CD4-positive, alpha-beta T cell (primary cell): ENCODE measurements around the gene SNCG. TPM values are rescaled to one million over a fixed set of nuclear protein-coding genes. Genes with fewer than 3 reads are reported as not detected.

Source experiments
- ATAC-seq: fragments of 200-7000 bp; cut with Tn5 transposase; one replicate; pipeline ENCODE4 v1.10.0; 2022; ENCODE audit warnings: mild to moderate bottlenecking; ENCODE audit not compliant: poor library complexity
- CTCF ChIA-PET: fragments of 350-600 bp; sonication (Branson Sonifier 250); formaldehyde crosslinking; loops from one replicate; lab custom pipeline; 2021; ENCODE audit warnings: antibody characterized with exemption, inconsistent platforms; lab: Charles Lee
- POLR2A ChIA-PET: fragments of 350-600 bp; sonication (Branson Sonifier 250); formaldehyde crosslinking; loops from one replicate; lab custom pipeline; 2021; ENCODE audit warnings: antibody characterized with exemption, inconsistent platforms; lab: Charles Lee
- DNase-seq, 14 experiments: peaks; one replicate each; pipeline ENCODE4 v3.0.0-alpha.2; 2013 to 2020; ENCODE audit warnings: mixed read lengths in 2 of 14
- H3K27ac ChIP-seq, 2 donors: one replicate each; pipeline versions ENCODE4 v1.5.1 to v1.7.0; 2013; ENCODE audit warnings: low read length in 2 of 2, low read depth in 1 of 2, mild to moderate bottlenecking in 1 of 2
- H3K27me3 ChIP-seq, 2 experiments: 1 replicate in 1 of 2; 2 replicates in 1 of 2; pipeline versions ENCODE4 v1.6.1 to v1.7.0; 2013; ENCODE audit warnings: low read length in 2 of 2, control low read depth in 1 of 2, mild to moderate bottlenecking in 1 of 2, moderate library complexity in 1 of 2; ENCODE audit not compliant: insufficient read depth in 2 of 2, control insufficient read depth in 1 of 2
- H3K36me3 ChIP-seq: one replicate; pipeline ENCODE4 v1.6.1; 2013; ENCODE audit warnings: low read length, control low read depth; ENCODE audit not compliant: insufficient read depth
- H3K4me1 ChIP-seq: one replicate; pipeline ENCODE4 v1.6.1; 2013; ENCODE audit warnings: low read length, control low read depth; ENCODE audit not compliant: insufficient read depth
- H3K4me3 ChIP-seq: one replicate; pipeline ENCODE4 v1.5.1; 2013; ENCODE audit warnings: mild to moderate bottlenecking, low read length, moderate library complexity
- H3K9me3 ChIP-seq, 2 experiments: 1 replicate in 1 of 2; 2 replicates in 1 of 2; pipeline versions ENCODE4 v1.6.1 to v1.7.0; 2013; ENCODE audit warnings: low read length in 2 of 2, mild to moderate bottlenecking in 2 of 2, control low read depth in 1 of 2, moderate library complexity in 1 of 2; ENCODE audit not compliant: control insufficient read depth in 1 of 2, insufficient read depth in 1 of 2
- H3K27ac Mint-ChIP-seq: one replicate; pipeline ENCODE4 v1.8.0; 2020; ENCODE audit warnings: mixed read lengths
- H3K27me3 Mint-ChIP-seq: one replicate; pipeline ENCODE4 v1.8.0; 2021; ENCODE audit warnings: mixed read lengths
- H3K36me3 Mint-ChIP-seq: one replicate; pipeline ENCODE4 v1.8.0; 2021; ENCODE audit warnings: low read depth, mixed read lengths
- H3K4me1 Mint-ChIP-seq: one replicate; pipeline ENCODE4 v1.8.0; 2021; ENCODE audit warnings: low read depth, mixed read lengths
- H3K4me3 Mint-ChIP-seq: one replicate; pipeline ENCODE4 v1.8.0; 2020; ENCODE audit warnings: mild to moderate bottlenecking, mixed read lengths
- H3K9me3 Mint-ChIP-seq: one replicate; pipeline ENCODE4 v1.8.0; 2020; ENCODE audit warnings: mixed read lengths
- intact Hi-C, 2 experiments: fragments of 100-400 bp; cut with DNase I in 1 of 2; cut with micrococcal nuclease in 1 of 2; formaldehyde crosslinking; loops; one replicate each; pipeline versions ENCODE4 v1.15.1 to v1.9.0; 2023 to 2025; cut with DNase I, micrococcal nuclease
- total RNA-seq, 174 experiments: library from RNA in 2 of 174; stranded (reverse) in 2 of 174; gene quantifications; one replicate each; pipeline ENCODE4 v1.2.3 and lab custom pipeline; 2021 to 2026
- TF ChIP-seq, protein P1 (sequence below): fragments of 200-600 bp; IDR thresholded peaks from one replicate; pipeline ENCODE4 v1.8.0; 2022; ENCODE audit warnings: antibody characterized with exemption, mild to moderate bottlenecking

The SNCG gene
- total RNA-seq, 2 experiments from 2014 or later: not detected

DNA sequence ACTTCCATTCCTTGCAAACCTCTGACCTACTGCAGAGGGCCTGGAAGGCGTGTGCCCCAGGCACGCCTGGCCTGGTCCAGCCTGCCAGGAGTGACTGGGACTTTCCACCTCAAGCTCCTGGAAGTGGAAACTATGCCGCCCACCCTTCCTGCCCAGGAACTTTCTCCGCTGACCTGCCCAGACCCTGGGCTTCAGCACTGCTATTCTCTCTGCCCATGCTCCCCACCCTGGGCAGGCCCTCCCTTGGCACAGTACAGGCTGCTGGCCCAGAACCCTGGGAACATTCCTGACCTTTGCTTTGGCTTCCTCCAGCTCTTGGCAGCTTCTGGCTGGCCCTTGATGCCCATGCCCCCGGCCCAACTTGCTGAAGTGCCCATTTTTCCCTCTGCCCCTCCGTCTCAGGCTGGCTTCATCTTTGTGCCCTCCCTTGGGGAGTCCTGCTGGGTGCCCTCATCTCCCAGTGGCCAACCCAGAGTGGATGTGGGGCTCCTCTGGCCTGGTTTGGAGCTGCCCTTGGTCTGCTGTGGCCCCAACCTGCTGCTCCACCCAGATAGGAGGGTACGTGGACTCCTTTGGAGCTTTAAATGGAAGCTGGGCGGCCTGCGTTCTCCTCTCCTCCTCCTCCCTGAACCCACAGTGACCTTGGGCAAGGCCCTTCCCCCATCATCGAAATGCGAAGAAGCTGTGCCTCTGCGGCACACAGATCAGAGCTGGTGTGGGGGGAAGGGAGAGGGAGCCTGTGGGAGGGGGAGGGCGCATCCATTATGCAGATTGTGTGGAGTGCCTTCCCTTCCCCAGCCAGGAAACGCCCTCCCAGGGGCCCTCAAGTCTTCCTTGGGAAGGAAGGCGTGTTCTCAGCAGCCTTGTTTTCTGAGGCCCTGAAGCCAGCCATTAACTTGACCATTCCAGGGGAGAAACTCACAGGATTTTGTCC lies 4.4 kb upstream of the SNCG start:
- H3K4me1 ChIP-seq: peaks cover 55% of the 10 kb centered on the region
- intact Hi-C loops: no loop called here
- no peak for DNase-seq
- ATAC-seq: no peak
- TF ChIP-seq, protein P1, sequence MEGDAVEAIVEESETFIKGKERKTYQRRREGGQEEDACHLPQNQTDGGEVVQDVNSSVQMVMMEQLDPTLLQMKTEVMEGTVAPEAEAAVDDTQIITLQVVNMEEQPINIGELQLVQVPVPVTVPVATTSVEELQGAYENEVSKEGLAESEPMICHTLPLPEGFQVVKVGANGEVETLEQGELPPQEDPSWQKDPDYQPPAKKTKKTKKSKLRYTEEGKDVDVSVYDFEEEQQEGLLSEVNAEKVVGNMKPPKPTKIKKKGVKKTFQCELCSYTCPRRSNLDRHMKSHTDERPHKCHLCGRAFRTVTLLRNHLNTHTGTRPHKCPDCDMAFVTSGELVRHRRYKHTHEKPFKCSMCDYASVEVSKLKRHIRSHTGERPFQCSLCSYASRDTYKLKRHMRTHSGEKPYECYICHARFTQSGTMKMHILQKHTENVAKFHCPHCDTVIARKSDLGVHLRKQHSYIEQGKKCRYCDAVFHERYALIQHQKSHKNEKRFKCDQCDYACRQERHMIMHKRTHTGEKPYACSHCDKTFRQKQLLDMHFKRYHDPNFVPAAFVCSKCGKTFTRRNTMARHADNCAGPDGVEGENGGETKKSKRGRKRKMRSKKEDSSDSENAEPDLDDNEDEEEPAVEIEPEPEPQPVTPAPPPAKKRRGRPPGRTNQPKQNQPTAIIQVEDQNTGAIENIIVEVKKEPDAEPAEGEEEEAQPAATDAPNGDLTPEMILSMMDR: no peak
- POLR2A ChIA-PET: interaction anchor here (1.3 kb wide), 1 partner anchor 13 kb away, joined by 4 read pairs; no protein-coding TSS in a partner anchor
- H3K27ac ChIP-seq: no peak overlapping the region
- H3K27me3 ChIP-seq: no peaks in the 10 kb centered on the region
- H3K36me3 ChIP-seq: no peaks in the 10 kb centered on the region
- Mint-ChIP-seq H3K9me3 (peaks cover 2% of the 10 kb centered on the region), H3K27me3 (no peaks in the 10 kb centered on the region), H3K36me3 (peaks cover 4% of the 10 kb centered on the region), H3K4me3 (no peak overlapping the region), H3K27ac (no peak overlapping the region), H3K4me1 (peaks cover 14% of the 10 kb centered on the region)
- CTCF ChIA-PET: no interaction called here
- H3K9me3 ChIP-seq: peaks cover 0 to 21% of the 10 kb centered on the region in 2 experiments
- H3K4me3 ChIP-seq: no peak overlapping the region

DNA sequence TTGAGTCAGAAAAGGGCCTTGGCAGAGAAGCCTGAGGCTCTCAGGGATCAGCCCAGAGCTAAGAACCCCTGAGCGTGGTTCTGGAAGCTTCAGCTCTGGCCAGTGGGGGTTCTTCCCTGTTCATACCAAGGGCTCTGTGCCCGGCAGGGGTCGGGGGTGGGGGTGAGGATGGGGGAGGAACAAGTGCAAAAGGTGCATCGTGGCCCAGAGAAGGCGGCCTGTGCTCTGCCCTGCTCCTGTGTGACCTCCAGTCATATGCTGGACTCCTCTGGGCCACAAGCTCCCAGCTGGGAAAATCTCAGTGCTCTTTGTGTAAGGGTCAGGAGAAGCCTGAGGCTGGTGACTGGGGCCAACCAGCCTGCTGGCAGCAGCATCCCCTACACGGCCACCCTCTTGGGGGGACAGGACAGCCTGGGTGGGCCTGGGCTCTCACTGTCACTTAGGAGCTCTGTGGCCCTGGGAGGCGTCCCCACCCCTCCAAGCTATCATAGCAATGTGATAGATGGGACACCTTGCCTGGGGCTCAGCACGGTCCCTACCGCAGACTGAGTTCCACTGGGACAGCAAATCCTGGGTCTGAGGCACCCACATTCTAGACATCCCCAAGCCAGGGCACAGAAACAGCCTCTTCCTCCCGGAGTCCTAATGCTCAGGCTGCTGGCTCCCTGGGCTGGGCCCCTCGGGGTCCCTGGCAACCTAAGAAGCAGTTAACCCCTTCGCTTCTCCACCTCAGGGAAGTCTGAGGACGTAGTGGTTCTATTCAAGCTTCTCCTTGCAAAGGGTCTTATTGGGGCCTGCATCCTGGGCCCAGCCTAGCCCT lies 3.5 kb upstream of the SNCG start:
- H3K36me3 ChIP-seq: no peaks in the 10 kb centered on the region
- intact Hi-C loops: no loop called here
- Mint-ChIP-seq H3K36me3 (peaks cover 4% of the 10 kb centered on the region), H3K4me3 (no peak overlapping the region), H3K27me3 (no peaks in the 10 kb centered on the region), H3K27ac (no peak overlapping the region), H3K4me1 (peaks cover 14% of the 10 kb centered on the region), H3K9me3 (peaks cover 2% of the 10 kb centered on the region)
- POLR2A ChIA-PET: interaction anchor here (1.3 kb wide), 1 partner anchor 12 kb away, joined by 4 read pairs; no protein-coding TSS in a partner anchor
- peaks cover 48% of the 10 kb centered on the region for H3K4me1 ChIP-seq
- CTCF ChIA-PET: no interaction called here
- H3K27ac ChIP-seq: no peak overlapping the region
- H3K27me3 ChIP-seq: no peaks in the 10 kb centered on the region
- no peak for ATAC-seq
- DNase-seq: peak in 1 of 14 experiments; percentile 6
- peaks cover 0 to 21% of the 10 kb centered on the region in 2 experiments for H3K9me3 ChIP-seq
- no peak overlapping the region for H3K4me3 ChIP-seq
- TF ChIP-seq, protein P1: no peak

DNA sequence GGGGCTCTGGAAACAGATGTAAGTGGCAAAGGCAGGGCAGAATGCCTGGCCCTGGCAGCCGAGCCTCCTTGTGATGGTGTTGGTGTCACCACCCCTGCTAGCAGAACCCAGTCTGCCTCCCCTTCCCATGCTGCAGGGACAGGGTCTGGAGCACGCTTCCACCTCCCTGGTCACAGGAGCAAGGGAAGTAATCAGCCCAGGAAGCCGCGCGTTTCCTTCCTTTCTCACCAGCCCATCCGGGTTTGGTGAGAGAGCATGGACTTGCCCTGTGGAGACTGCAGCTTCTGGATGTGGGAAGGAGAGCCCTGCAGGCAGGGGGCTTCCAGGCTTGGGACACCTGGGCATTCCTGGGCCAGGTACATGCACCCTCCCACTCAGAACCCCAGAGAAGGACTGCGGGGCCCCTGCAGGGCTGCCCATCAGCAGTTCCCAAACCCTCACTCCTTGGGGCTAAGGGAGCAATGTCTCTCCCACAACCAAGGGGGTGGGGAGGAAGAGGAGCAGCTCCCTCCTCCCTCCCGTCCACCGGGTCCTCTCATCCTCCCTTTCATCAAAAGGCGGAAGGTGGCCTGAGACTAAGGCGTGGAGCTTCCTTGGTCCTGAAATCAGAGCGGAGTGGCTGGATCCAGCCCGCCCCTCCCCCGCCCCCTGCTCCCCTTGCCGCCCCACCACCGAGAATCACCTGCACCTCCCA lies 2.8 kb upstream of the SNCG start:
- ChIA-PET POLR2A (no interaction called here), CTCF (no interaction called here)
- TF ChIP-seq, protein P1: no peak
- no peak for ATAC-seq
- H3K36me3 Mint-ChIP-seq: no peaks in the 10 kb centered on the region
- H3K27me3 Mint-ChIP-seq: peaks cover 2% of the 10 kb centered on the region
- H3K4me3 Mint-ChIP-seq: no peak overlapping the region
- peaks cover 0 to 21% of the 10 kb centered on the region in 2 experiments for H3K9me3 ChIP-seq
- H3K27me3 ChIP-seq: no peaks in the 10 kb centered on the region
- H3K4me3 ChIP-seq: no peak overlapping the region
- peaks cover 47% of the 10 kb centered on the region for H3K4me1 ChIP-seq
- intact Hi-C loops: no loop called here
- peak in 1 of 14 experiments; percentile 8 for DNase-seq
- no peaks in the 10 kb centered on the region for H3K36me3 ChIP-seq
- no peak overlapping the region for H3K27ac ChIP-seq
- no peak overlapping the region for H3K27ac Mint-ChIP-seq
- H3K9me3 Mint-ChIP-seq: peaks cover 2% of the 10 kb centered on the region
- peaks cover 7% of the 10 kb centered on the region for H3K4me1 Mint-ChIP-seq
